Peyer's patch (tissue), 4 donors: Measurements from ENCODE around the gene ERLEC1.

Experiments used
- POLR2A ChIP-seq, 2 donors: fragments of 450-650 bp; IDR thresholded peaks; one replicate each; pipeline ENCODE4 v1.5.1; 2017; ENCODE audit warnings: antibody characterized with exemption in 2 of 2, mild to moderate bottlenecking in 2 of 2, moderate library complexity in 2 of 2
- TF ChIP-seq, protein P1 (sequence below), 6 experiments: fragments of 450-650 bp in 4 of 6; fragments of 200-600 bp in 2 of 6; sonication (generic) in 1 of 6; IDR thresholded peaks; one replicate each; pipeline ENCODE4 v1.5.1; 2017 to 2019; ENCODE audit warnings: antibody characterized with exemption in 6 of 6, mild to moderate bottlenecking in 3 of 6, moderate library complexity in 1 of 6

GRCh38 chr2:53782676-53783075 lies 4.2 kb upstream of the ERLEC1 start:
- TF ChIP-seq, protein P1, sequence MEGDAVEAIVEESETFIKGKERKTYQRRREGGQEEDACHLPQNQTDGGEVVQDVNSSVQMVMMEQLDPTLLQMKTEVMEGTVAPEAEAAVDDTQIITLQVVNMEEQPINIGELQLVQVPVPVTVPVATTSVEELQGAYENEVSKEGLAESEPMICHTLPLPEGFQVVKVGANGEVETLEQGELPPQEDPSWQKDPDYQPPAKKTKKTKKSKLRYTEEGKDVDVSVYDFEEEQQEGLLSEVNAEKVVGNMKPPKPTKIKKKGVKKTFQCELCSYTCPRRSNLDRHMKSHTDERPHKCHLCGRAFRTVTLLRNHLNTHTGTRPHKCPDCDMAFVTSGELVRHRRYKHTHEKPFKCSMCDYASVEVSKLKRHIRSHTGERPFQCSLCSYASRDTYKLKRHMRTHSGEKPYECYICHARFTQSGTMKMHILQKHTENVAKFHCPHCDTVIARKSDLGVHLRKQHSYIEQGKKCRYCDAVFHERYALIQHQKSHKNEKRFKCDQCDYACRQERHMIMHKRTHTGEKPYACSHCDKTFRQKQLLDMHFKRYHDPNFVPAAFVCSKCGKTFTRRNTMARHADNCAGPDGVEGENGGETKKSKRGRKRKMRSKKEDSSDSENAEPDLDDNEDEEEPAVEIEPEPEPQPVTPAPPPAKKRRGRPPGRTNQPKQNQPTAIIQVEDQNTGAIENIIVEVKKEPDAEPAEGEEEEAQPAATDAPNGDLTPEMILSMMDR (IDR thresholded peaks at IDR 0.05) = no peak
- no peak for TF ChIP-seq POLR2A (IDR thresholded peaks at IDR 0.05)
